IPS-18c (cell line): ENCODE data around the gene FBXL17.
"Not testable (repeated sequence)": the region's sequence is repeated elsewhere in the genome, so short reads cannot be mapped to it uniquely, and the experiment has no call there.

ENCODE experiments used
- H3K4me3 ChIP-seq: 2 replicates; pipeline ENCODE4 v1.7.0; 2013; ENCODE audit warnings: low read depth, mild to moderate bottlenecking, low read length, moderate library complexity; ENCODE audit not compliant: insufficient read depth
- H3K9me3 ChIP-seq: one replicate; pipeline ENCODE4 v1.6.1; 2013; ENCODE audit warnings: mild to moderate bottlenecking, low read length, moderate library complexity; ENCODE audit not compliant: control insufficient read depth, insufficient read depth

Gene FBXL17

DNA sequence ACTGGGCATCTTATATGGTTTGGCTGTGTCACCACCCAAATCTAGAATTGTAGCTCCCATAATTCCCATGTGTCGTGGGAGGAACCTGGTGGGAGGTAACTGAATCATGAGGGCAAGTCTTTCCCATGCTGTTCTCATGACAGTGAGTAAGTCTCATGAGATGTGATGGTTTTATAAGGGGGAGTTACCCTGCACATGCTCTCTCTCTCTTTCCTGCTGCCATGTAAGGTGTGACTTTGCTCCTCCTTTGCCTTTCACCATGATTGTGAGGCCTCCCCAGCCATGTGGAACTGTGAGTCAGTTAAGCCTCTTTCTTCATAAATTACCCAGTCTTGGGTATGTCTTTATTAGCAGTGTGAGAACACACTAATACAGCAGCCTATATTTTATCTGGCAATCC is 229.0 kb downstream of the FBXL17 start:
- H3K9me3 ChIP-seq, H3K4me3 ChIP-seq: not testable (repeated sequence)

- H3K4me3 ChIP-seq = no peak overlapping the region
- no peaks in the 10 kb centered on the region for H3K9me3 ChIP-seq
These were observed 232.5 kb downstream of the FBXL17 start for GRCh38 chr5:108149369-108149768.

GRCh38 chr5:108148715-108149139 is 233.2 kb downstream of the FBXL17 start:
- no peak overlapping the region for H3K4me3 ChIP-seq

DNA sequence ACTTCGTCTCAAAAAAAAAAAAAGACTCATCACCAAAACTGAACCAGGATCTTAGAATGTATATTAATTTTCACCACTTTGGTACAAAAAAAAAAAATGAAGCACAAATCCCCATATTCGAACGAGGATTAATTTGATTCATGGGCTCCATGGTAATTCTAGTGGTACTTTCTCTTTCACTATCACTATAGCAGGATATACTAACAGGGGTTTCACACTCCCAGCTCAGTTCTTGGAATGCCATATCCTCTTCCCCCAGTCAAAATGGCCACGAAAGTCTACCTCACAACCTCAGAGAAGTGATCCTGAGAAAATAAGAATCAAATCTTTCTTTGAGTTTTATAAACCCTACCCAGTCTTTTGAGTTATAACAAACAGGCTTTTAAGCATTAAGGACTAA is 235.7 kb downstream of the FBXL17 start:
- Histone ChIP-seq H3K9me3 (no peaks in the 10 kb centered on the region), H3K4me3 (no peak overlapping the region)

More at GRCh38 chr5:108148715-108149139, 233.2 kb downstream of the FBXL17 start:
- H3K9me3 ChIP-seq = no peaks in the 10 kb centered on the region

GRCh38 chr5:108145351-108145750 is 236.5 kb downstream of the FBXL17 start:
- no peak overlapping the region for H3K4me3 ChIP-seq
- H3K9me3 ChIP-seq = no peaks in the 10 kb centered on the region

GRCh38 chr5:108144332-108144731 is 237.6 kb downstream of the FBXL17 start:
- H3K9me3 ChIP-seq = no peaks in the 10 kb centered on the region
- H3K4me3 ChIP-seq = no peak overlapping the region

GRCh38 chr5:108143581-108143980 is 238.3 kb downstream of the FBXL17 start:
- no peaks in the 10 kb centered on the region for H3K9me3 ChIP-seq
- no peak overlapping the region for H3K4me3 ChIP-seq

DNA sequence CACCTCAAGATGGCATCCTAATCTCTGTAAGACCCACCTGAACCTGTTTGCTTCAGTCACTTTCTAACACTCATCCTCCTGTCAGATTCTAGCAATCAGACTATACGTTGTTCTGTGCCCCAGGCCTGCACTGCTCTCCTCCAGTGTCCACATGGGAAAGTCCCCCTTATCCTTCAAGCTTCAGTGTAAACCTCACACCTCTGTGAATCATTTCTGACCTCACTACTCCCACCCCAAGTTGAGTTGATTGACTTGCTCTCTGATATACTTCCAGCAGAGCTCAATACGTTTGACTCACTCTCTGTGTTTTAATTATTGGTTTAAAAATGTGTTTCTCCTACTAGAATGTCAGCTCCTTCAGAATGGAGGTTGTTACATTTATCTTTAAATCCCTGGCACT is 240.2 kb downstream of the FBXL17 start:
- no peak overlapping the region for H3K4me3 ChIP-seq
- H3K9me3 ChIP-seq = no peaks in the 10 kb centered on the region

DNA sequence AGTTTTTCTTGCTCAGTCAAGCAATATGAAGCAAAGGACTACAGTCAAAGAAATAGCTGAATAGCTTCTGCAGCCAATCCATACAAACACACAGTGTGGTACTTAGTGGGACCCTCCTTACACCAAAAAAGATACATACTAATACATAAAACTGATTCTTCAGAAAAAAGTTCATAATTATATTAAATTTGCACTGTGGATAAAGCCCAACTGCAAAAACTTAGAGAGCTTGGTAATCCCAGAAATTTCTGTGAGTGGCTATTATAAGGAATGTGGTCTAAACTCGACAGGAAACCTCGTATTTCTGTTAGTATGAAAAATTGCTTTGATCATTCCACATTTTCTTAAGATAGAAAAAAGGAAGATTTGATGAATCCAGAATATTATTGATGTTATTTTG is 245.4 kb downstream of the FBXL17 start:
- Histone ChIP-seq H3K9me3 (no peaks in the 10 kb centered on the region), H3K4me3 (no peak overlapping the region)

GRCh38 chr5:108129129-108129528 is 252.8 kb downstream of the FBXL17 start:
- H3K4me3 ChIP-seq = no peak overlapping the region
- no peaks in the 10 kb centered on the region for H3K9me3 ChIP-seq

DNA sequence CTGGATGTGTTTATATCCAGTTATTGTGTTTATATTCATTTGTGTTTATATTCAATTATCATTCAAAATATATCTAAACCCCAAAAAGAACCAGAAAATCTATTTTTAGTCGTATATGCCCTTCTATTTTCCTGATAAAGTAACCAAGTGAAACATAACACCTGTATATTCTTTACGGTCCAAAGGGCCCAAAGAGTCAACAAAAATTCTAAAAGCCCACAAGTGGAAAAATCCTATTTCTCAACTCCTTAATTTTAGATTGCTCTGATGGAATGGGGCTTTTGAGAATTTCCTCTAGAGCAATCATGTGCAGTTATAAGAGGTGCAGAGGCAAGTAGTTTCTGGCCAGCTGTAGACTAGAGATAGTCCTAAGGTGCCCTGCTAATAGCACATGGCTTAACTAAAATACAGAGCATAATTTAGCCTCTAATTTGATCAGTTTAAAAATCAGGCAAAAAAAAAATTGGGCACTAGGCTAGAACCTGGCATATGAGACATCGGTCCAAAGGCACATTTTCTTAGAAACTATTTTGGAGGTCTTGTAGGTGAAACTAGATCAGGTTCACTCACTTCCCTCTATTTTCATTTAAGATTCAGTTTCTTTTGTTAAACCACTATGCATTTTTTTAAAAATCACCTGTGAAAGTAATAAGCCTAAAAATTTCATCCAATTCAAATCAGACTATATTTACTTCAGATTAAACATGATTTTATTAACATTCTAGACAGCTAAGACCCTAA is 256.0 kb downstream of the FBXL17 start:
- H3K9me3 ChIP-seq = no peaks in the 10 kb centered on the region
- H3K4me3 ChIP-seq = no peak overlapping the region

DNA sequence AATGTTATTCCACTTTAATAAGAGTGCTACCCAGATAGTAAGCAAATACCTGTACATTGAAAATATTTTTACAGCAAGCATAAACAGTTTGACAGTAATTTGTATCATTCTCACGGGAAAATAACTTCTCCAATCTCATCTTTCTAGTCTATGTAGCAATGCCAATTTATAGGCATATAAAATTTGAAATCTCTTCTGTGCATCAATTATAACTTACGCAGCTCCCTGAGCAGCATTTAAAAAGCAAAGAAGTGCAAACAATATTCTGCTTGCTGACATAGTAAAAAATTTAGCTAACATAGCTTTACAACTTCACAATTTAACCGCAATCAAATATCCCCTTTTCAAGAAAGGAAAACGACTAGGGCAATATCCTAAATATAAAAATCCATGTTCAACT is 257.3 kb downstream of the FBXL17 start:
- Histone ChIP-seq H3K4me3 (no peak overlapping the region), H3K9me3 (no peaks in the 10 kb centered on the region)

GRCh38 chr5:108122702-108123101 is 259.2 kb downstream of the FBXL17 start:
- H3K4me3 ChIP-seq = no peak overlapping the region

DNA sequence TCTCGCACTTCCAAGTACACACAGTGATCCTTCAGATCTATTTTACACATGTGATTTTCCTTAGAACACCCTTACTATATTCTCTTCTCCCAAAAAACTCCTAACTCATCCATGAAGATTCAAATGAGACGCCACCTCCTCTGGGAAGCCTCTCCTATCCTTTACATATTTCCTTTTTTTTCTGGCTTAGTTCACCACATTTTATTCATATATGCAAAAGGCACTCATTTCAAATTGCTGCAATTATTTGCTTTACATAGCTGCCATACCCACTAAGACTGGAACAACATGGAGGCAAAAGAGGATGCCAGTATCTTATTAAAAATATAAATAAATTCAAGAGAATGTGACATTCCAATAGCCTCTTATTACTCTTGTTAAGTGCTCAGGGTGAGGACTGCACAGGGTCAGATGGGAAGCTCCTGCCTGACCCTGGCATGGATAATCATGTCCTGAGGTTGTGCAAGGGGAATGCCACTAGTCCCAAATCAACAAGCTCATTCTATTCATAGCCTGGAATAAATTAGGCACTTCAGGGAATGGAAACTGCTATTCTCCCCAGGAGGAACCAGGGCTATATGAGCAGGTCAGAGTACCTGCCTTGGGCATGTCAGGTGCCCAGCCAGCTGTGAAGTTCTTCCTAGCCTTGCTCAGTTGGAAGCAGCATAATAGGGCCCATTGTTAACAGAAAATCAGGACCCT is 262.9 kb downstream of the FBXL17 start:
- H3K4me3 ChIP-seq = no peak overlapping the region
- no peaks in the 10 kb centered on the region for H3K9me3 ChIP-seq

More at GRCh38 chr5:108122702-108123101, 259.2 kb downstream of the FBXL17 start:
- no peaks in the 10 kb centered on the region for H3K9me3 ChIP-seq

GRCh38 chr5:108115673-108116072 is 266.2 kb downstream of the FBXL17 start:
- H3K4me3 ChIP-seq = no peak overlapping the region

GRCh38 chr5:108113950-108114349 is 267.9 kb downstream of the FBXL17 start:
- no peak overlapping the region for H3K4me3 ChIP-seq
- no peaks in the 10 kb centered on the region for H3K9me3 ChIP-seq

More at GRCh38 chr5:108115673-108116072, 266.2 kb downstream of the FBXL17 start:
- H3K9me3 ChIP-seq = no peaks in the 10 kb centered on the region

DNA sequence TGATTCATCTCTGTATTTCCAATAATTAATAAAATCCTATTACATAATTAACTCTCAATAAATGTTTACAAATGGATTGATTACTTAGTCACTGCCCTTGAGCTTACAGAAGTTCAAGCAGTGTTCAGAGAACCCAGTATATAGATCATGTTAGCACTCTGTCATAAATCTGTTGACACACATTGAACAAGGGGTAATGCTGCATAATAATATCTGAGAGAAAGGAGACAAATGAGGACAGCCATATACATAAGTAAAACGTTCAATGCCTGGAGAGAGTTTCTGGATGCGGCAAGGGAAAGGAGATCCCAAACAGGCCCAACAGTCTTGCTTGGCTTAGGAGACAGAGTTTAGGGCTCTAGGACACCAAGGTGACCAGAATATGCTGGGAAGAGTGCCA is 270.2 kb downstream of the FBXL17 start:
- Histone ChIP-seq H3K9me3 (no peaks in the 10 kb centered on the region), H3K4me3 (no peak overlapping the region)

DNA sequence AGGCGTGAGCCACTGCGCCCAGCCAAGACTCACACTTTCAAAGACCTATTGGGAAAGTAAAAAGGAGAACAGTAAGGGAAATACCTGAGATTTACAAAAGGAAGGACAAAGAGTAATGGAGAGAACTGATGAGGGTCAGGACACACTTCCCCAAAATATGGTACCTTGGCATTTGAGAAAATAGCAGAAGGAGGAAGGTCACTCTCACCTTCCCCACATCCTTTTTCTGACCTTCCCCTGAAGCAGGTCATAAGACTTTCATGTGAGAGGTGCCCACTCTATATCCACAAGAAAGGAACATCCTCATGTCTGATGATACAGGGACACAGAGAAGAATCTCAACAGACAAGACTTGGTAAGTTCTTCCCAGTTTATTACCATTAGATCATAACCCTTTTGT is 272.8 kb downstream of the FBXL17 start:
- Histone ChIP-seq H3K4me3 (no peak overlapping the region), H3K9me3 (no peaks in the 10 kb centered on the region)
